Thoracic aorta (tissue), 2 donors: Measurements from ENCODE around the gene CIB2. TPM values are rescaled to one million over a fixed set of nuclear protein-coding genes. Genes with fewer than 3 reads are reported as not detected.

Experiments
- ATAC-seq: fragments of 150-250 bp; one replicate; pipeline ENCODE4 v1.8.0; 2017; ENCODE audit warnings: low read depth; ENCODE audit not compliant: insufficient number of reproducible peaks, low FRiP score
- DNase-seq: peaks from one replicate; pipeline ENCODE4 v3.0.0-alpha.2; 2020; ENCODE audit warnings: low spot score
- H3K27ac ChIP-seq, 2 donors: fragments of 200-600 bp; sonication (generic); 1 replicate in 1 of 2; 2 replicates in 1 of 2; pipeline ENCODE4 v1.5.1; 2016; ENCODE audit warnings: mild to moderate bottlenecking in 2 of 2, moderate library complexity in 2 of 2
- H3K27me3 ChIP-seq: fragments of 200-600 bp; sonication (generic); replicated peaks from 2 replicates; pipeline ENCODE4 v1.6.0; 2016; ENCODE audit warnings: mild to moderate bottlenecking; ENCODE audit not compliant: insufficient read depth
- H3K36me3 ChIP-seq: fragments of 200-600 bp; sonication (generic); one replicate; pipeline ENCODE4 v1.5.1; 2016
- H3K4me1 ChIP-seq, 2 donors: fragments of 200-600 bp; sonication (generic); 1 replicate in 1 of 2; 2 replicates in 1 of 2; pipeline versions ENCODE4 v1.5.1 to v1.6.0; 2016; ENCODE audit warnings: low read depth in 2 of 2, mild to moderate bottlenecking in 1 of 2; ENCODE audit not compliant: control insufficient read depth in 1 of 2
- H3K4me3 ChIP-seq: fragments of 200-600 bp; sonication (generic); 2 replicates; pipeline ENCODE4 v1.5.1; 2016; ENCODE audit warnings: mild to moderate bottlenecking
- H3K9me3 ChIP-seq: fragments of 200-600 bp; sonication (generic); 2 replicates; pipeline ENCODE4 v1.5.1; 2016
- total RNA-seq, 2 donors: library from RNA; depleted of rRNA; stranded (reverse); fragments of >200 nt; gene quantifications; one replicate each; pipeline versions ENCODE4 v1.1.0 to v1.2.3, GENCODE V29; 2016
- TF ChIP-seq, protein P1 (sequence below): fragments of 200-600 bp; sonication (generic); IDR thresholded peaks from one replicate; pipeline ENCODE4 v1.5.1; 2019; ENCODE audit warnings: antibody characterized with exemption

Gene CIB2
- total RNA-seq, 2 donors from 2014 or later: 1.2 to 7.9 TPM

DNA sequence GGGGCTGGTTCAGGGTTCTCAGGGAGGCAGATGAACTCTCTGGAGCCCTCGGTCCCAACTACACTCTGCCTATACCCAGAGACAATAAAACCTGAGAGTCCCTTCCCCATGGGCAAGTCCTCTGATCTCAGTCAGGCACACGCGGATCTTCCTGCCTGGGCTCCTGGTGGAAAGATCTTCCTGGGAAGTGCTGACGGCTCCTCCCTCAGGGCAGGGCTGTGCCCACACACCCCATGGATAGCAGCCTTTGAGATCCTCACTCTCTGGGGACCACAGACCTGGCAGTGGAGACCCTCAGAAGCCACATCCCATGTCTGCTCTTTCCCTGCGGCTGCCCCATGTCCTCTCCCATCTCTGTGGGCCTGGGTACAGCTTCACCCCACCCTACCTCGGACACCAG lies 28.5 kb downstream of the CIB2 start:
- Histone ChIP-seq H3K4me3 (no peak overlapping the region), H3K9me3 (no peaks in the 10 kb centered on the region), H3K36me3 (no peaks in the 10 kb centered on the region), H3K27me3 (no peaks in the 10 kb centered on the region), H3K4me1 (no peaks in the 10 kb centered on the region), H3K27ac (no peak overlapping the region)
- ATAC-seq: no peak
- TF ChIP-seq, protein P1, sequence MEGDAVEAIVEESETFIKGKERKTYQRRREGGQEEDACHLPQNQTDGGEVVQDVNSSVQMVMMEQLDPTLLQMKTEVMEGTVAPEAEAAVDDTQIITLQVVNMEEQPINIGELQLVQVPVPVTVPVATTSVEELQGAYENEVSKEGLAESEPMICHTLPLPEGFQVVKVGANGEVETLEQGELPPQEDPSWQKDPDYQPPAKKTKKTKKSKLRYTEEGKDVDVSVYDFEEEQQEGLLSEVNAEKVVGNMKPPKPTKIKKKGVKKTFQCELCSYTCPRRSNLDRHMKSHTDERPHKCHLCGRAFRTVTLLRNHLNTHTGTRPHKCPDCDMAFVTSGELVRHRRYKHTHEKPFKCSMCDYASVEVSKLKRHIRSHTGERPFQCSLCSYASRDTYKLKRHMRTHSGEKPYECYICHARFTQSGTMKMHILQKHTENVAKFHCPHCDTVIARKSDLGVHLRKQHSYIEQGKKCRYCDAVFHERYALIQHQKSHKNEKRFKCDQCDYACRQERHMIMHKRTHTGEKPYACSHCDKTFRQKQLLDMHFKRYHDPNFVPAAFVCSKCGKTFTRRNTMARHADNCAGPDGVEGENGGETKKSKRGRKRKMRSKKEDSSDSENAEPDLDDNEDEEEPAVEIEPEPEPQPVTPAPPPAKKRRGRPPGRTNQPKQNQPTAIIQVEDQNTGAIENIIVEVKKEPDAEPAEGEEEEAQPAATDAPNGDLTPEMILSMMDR: no peak
- no peak for DNase-seq

DNA sequence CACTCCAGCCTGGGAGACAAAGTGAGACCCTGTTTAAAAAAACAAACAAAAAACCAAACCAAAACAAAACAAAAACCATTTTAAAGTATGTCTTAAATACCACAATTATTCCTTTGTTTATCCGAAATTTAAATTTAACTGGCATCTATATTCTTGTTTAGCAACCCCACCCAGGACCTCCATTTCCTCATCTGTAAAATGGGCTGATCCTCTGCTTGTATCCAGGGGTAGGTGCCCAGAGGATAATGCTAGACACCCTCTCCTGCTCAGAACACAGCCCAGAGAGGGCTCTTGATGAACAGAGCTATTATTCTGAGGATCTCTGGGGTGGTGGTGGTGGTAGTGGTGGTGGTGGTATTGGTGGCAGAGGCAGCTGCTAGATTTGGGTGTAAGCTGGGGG lies 29.0 kb downstream of the CIB2 start:
- no peaks in the 10 kb centered on the region for H3K36me3 ChIP-seq
- no peak for ATAC-seq
- H3K4me3 ChIP-seq: no peak overlapping the region
- no peaks in the 10 kb centered on the region for H3K9me3 ChIP-seq
- no peaks in the 10 kb centered on the region for H3K27me3 ChIP-seq
- H3K4me1 ChIP-seq: no peaks in the 10 kb centered on the region
- no peak overlapping the region for H3K27ac ChIP-seq
- no peak for DNase-seq
- TF ChIP-seq, protein P1: no peak

DNA sequence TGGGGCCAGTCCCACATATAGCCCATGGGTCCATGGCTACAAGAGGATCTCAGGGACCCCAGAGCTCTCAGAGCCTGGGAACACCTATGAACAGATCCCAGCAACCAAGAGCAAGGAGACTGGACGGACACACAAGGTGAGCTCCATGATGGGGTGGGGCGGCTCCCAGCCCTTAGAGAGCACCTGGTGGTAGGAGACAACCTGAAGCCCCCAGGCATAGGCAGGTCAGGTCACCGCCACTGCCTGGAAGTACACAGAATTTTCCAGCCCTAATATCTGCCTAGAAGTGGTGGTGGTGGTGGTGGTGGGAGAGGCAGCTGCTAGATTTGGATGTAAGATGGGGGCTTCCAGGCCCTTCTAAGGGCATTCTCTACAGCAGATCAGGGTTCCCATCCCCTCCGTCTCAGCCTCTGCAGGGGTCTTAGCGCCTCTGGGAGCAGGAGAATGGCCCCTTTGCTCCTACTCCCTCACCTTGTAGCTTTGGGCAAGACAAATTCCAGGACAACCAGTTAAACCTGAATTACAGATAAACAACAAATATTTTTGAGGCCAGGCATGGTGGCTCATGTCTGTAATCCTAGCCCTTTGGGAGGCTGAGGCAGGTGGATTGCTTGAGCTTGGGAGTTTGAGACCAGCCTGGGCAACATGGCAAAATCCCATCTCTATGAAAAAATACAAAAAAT lies 29.7 kb downstream of the CIB2 start:
- ATAC-seq: no peak
- H3K27ac ChIP-seq: no peak overlapping the region
- TF ChIP-seq, protein P1: no peak
- H3K9me3 ChIP-seq: no peaks in the 10 kb centered on the region
- no peak overlapping the region for H3K4me3 ChIP-seq
- DNase-seq: no peak
- no peaks in the 10 kb centered on the region for H3K4me1 ChIP-seq
- H3K27me3 ChIP-seq: no peaks in the 10 kb centered on the region
- no peaks in the 10 kb centered on the region for H3K36me3 ChIP-seq

DNA sequence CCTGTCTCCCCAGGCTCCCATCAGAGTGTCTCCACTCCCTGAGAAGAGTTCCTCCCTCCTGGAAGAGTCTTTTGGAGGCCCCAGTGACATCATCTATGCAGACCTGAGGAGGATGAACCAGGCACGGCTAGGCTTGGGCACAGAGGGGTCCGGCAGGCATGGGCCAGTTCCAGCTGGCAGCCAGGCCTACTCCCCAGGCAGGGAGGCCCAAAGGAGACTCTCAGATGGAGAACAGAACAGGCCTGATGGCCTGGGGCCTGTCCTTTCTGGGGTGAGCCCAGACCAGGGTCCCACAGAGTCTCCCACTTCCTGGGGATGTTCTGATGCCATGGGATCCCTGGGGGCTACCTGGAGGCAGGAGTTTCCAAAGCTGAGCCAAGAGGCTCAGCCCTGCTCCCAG lies 30.4 kb downstream of the CIB2 start:
- H3K27me3 ChIP-seq: no peaks in the 10 kb centered on the region
- no peak overlapping the region for H3K27ac ChIP-seq
- H3K36me3 ChIP-seq: no peaks in the 10 kb centered on the region
- H3K4me1 ChIP-seq: no peaks in the 10 kb centered on the region
- ATAC-seq (no peak), DNase-seq (no peak)
- H3K9me3 ChIP-seq: no peaks in the 10 kb centered on the region
- TF ChIP-seq, protein P1: no peak
- no peak overlapping the region for H3K4me3 ChIP-seq

DNA sequence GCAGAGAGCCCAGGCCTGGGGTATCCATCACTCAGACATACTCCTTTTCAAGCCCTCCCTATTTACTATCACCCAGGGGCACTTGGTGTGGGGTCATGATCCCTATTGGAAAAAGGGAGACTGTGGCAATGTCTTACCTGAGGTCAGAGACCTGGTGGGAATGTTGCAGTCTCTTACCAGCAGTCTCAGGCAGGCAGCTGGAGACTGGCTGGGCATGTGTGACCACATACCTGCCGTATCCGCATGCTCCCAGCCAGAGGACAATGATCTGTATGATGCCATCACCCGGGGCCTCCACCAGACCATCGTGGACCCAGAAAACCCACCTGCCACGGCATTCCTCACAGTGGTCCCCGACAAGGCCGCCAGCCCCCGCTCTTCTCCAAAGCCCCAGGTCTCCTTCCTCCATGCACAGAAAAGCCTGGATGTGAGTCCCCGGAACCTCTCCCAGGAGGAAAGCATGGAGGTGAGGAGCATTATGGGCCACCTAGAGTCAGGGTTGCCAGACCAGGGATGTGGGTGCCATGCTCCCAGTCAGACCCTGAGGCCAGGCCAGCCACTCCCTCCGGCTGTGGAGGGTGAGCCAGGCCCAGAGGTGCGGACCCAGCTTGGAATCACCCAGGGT lies 33.0 kb downstream of the CIB2 start:
- H3K36me3 ChIP-seq: no peaks in the 10 kb centered on the region
- H3K27me3 ChIP-seq: no peaks in the 10 kb centered on the region
- H3K27ac ChIP-seq: no peak overlapping the region
- no peak overlapping the region for H3K4me3 ChIP-seq
- no peaks in the 10 kb centered on the region for H3K9me3 ChIP-seq
- TF ChIP-seq, protein P1: no peak
- no peak for ATAC-seq
- DNase-seq: no peak
- no peaks in the 10 kb centered on the region for H3K4me1 ChIP-seq
